ENCODE measurements around the gene SLC26A6.

SLC26A6 gene

GRCh38 chr3:48621461-48621869, 13.8 kb downstream of the SLC26A6 start, which contains the start of gene TMEM89:
Gene TMEM89 (minus strand): TSS chr3:48621769. CDS start chr3:48621756, 13 bp downstream.
- TF ChIP-seq POLR2A (IDR thresholded peaks at IDR 0.05; ENCODE audit: low read depth, low read length) (no peak), PAX5 (IDR thresholded peaks at IDR 0.05; ENCODE audit: insufficient read depth, low read length, severe bottlenecking) (no peak), POU2F2 (IDR thresholded peaks at IDR 0.05; ENCODE audit: low read depth, low read length) (no peak), TAF1 (IDR thresholded peaks at IDR 0.05; ENCODE audit: low read depth, low read length) (no peak), POLR2AphosphoS5 (IDR thresholded peaks at IDR 0.05; ENCODE audit: low read depth, low read length) (no peak), SPI1 (IDR thresholded peaks at IDR 0.05; ENCODE audit: low read depth, low read length) (no peak)
- DNase-seq (ENCODE audit: insufficient read length, low spot score) (no peak), FAIRE-seq (no peak)

GRCh38 chr3:48619541-48620524, 15.4 kb downstream of the SLC26A6 start:
- FAIRE-seq (no peak), DNase-seq (ENCODE audit: insufficient read length, low spot score) (no peak)
- no peak for TF ChIP-seq TAF1 (IDR thresholded peaks at IDR 0.05; ENCODE audit: low read depth, low read length)
- no peak for TF ChIP-seq POU2F2 (IDR thresholded peaks at IDR 0.05; ENCODE audit: low read depth, low read length)
- TF ChIP-seq SPI1 (IDR thresholded peaks at IDR 0.05; ENCODE audit: low read depth, low read length) = no peak
- no peak for TF ChIP-seq PAX5 (IDR thresholded peaks at IDR 0.05; ENCODE audit: insufficient read depth, low read length, severe bottlenecking)
- no peak for TF ChIP-seq POLR2A (IDR thresholded peaks at IDR 0.05; ENCODE audit: low read depth, low read length)

GRCh38 chr3:48617559-48617958, 17.7 kb downstream of the SLC26A6 start:
- FAIRE-seq (no peak), DNase-seq (ENCODE audit: insufficient read length, low spot score) (no peak)
- no peak for TF ChIP-seq SPI1 (IDR thresholded peaks at IDR 0.05; ENCODE audit: low read depth, low read length)
- TF ChIP-seq TAF1 (IDR thresholded peaks at IDR 0.05; ENCODE audit: low read depth, low read length) = no peak
- no peak for TF ChIP-seq POLR2A (IDR thresholded peaks at IDR 0.05; ENCODE audit: low read depth, low read length)
- no peak for TF ChIP-seq PAX5 (IDR thresholded peaks at IDR 0.05; ENCODE audit: insufficient read depth, low read length, severe bottlenecking)
- TF ChIP-seq POU2F2 (IDR thresholded peaks at IDR 0.05; ENCODE audit: low read depth, low read length) = no peak
- no peak for TF ChIP-seq POLR2AphosphoS5 (IDR thresholded peaks at IDR 0.05; ENCODE audit: low read depth, low read length)

- TF ChIP-seq SPI1 (IDR thresholded peaks at IDR 0.05; ENCODE audit: low read depth, low read length) = no peak
- FAIRE-seq = no peak
Observed at GRCh38 chr3:48614044-48614443, 21.2 kb downstream of the SLC26A6 start.

GRCh38 chr3:48612309-48612708, 23.0 kb downstream of the SLC26A6 start:
- DNase-seq (ENCODE audit: insufficient read length, low spot score) (no peak), FAIRE-seq (no peak)
- TF ChIP-seq PAX5 (IDR thresholded peaks at IDR 0.05; ENCODE audit: insufficient read depth, low read length, severe bottlenecking) = no peak
- TF ChIP-seq POLR2A (IDR thresholded peaks at IDR 0.05; ENCODE audit: low read depth, low read length) = no peak
- TF ChIP-seq TAF1 (IDR thresholded peaks at IDR 0.05; ENCODE audit: low read depth, low read length) = no peak
- no peak for TF ChIP-seq POLR2AphosphoS5 (IDR thresholded peaks at IDR 0.05; ENCODE audit: low read depth, low read length)

More at GRCh38 chr3:48614044-48614443, 21.2 kb downstream of the SLC26A6 start:
- no peak for DNase-seq (ENCODE audit: insufficient read length, low spot score)

GRCh38 chr3:48609088-48610005, 25.9 kb downstream of the SLC26A6 start, which contains the start of gene UQCRC1:
Gene UQCRC1 (minus strand): TSS chr3:48609646. CDS start chr3:48609620, 26 bp downstream.
- peak; percentile 100 for FAIRE-seq
- peak; percentile 98 for DNase-seq (ENCODE audit: insufficient read length, low spot score)
- TF ChIP-seq POLR2A (IDR thresholded peaks at IDR 0.05; ENCODE audit: low read depth, low read length) (peak; percentile 89), POLR2AphosphoS5 (IDR thresholded peaks at IDR 0.05; ENCODE audit: low read depth, low read length) (peak; percentile 86), POU2F2 (IDR thresholded peaks at IDR 0.05; ENCODE audit: low read depth, low read length) (no peak; the same call in 1 of the 2 replicates), SPI1 (IDR thresholded peaks at IDR 0.05; ENCODE audit: low read depth, low read length) (no peak), TAF1 (IDR thresholded peaks at IDR 0.05; ENCODE audit: low read depth, low read length) (peak; percentile 89), PAX5 (IDR thresholded peaks at IDR 0.05; ENCODE audit: insufficient read depth, low read length, severe bottlenecking) (peak; percentile 52)

- no peak for TF ChIP-seq PAX5 (IDR thresholded peaks at IDR 0.05; ENCODE audit: insufficient read depth, low read length, severe bottlenecking)
- TF ChIP-seq POLR2AphosphoS5 (IDR thresholded peaks at IDR 0.05; ENCODE audit: low read depth, low read length) = no peak
- no peak for TF ChIP-seq POLR2A (IDR thresholded peaks at IDR 0.05; ENCODE audit: low read depth, low read length)
- TF ChIP-seq TAF1 (IDR thresholded peaks at IDR 0.05; ENCODE audit: low read depth, low read length) = no peak
- TF ChIP-seq POU2F2 (IDR thresholded peaks at IDR 0.05; ENCODE audit: low read depth, low read length) = no peak
- DNase-seq (ENCODE audit: insufficient read length, low spot score) (no peak), FAIRE-seq (no peak)
Observed at GRCh38 chr3:48607519-48607918, 27.7 kb downstream of the SLC26A6 start.

- FAIRE-seq = no peak
- no peak for DNase-seq (ENCODE audit: insufficient read length, low spot score)
- TF ChIP-seq TAF1 (IDR thresholded peaks at IDR 0.05; ENCODE audit: low read depth, low read length) (no peak), PAX5 (IDR thresholded peaks at IDR 0.05; ENCODE audit: insufficient read depth, low read length, severe bottlenecking) (no peak)
Observed at GRCh38 chr3:48601622-48601994, 33.7 kb downstream of the SLC26A6 start.
